ENCODE results near the gene BCO1. TPM values are rescaled to one million over a fixed set of nuclear protein-coding genes. Genes with fewer than 3 reads are reported as not detected.

BCO1 gene
- total RNA-seq, 2 experiments from 2014 or later: not detected

DNA sequence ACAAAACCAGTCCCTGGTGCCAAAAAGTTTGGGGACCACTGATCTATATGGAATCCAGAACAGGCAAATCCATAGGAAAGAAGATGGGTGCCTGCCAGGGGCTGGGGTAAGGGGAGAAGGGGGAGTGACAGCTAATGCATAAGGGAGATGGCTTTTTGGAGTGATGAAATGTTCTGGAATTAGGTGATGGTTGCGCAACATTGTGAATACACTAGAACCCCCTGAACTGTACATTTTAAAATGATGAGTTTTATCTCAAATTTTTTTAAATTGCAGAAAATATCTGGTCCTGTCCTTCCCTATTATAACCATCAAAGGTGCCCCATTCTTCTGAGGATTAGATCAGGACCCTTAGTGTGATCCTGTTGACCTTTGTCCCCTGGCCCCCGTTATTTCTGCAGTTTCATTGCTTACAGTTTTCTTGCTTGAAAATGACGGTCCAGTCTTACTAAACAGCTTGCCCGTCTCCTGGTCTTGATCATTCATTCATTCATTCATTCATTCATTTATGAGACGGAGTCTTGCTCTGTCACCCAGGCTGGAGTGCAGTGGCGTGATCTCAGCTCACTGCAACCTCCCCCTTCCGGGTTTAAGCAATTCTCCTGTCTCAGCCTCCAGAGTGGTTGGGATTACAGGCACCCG lies 4.6 kb downstream of the BCO1 start:
- Mint-ChIP-seq H3K4me1 (peaks cover 4% of the 10 kb centered on the region), H3K36me3 (ENCODE audit: low read depth) (no peaks in the 10 kb centered on the region), H3K9me3 (no peaks in the 10 kb centered on the region), H3K4me3 (no peak overlapping the region), H3K27ac (no peak overlapping the region), H3K27me3 (peaks cover 1% of the 10 kb centered on the region)
- no peak for DNase-seq
- ChIA-PET POLR2A (no interaction called here), CTCF (no interaction called here)

DNA sequence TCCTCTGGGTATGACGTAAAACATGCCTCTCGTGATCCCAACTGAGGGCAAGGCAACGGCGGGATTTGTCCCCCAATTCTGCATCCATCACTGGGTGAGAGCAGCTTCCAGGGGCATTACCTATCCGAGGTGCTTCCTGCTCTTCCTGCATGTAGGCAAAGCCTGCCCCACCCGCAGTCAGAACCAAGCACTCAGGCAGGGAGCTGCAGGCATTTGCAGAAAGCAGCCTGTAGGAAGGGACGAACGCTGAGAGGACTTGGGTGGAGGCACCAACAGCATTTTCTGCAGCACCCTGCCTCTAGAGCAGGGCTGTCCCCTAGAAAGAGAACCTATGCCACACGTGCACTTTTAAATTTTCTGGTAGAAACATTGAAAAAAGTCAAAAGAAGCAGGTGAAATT lies 5.5 kb downstream of the BCO1 start:
- no peak for DNase-seq
- Mint-ChIP-seq H3K4me3 (no peak overlapping the region), H3K9me3 (no peaks in the 10 kb centered on the region), H3K27me3 (peaks cover 1% of the 10 kb centered on the region), H3K4me1 (no peaks in the 10 kb centered on the region), H3K36me3 (ENCODE audit: low read depth) (no peaks in the 10 kb centered on the region), H3K27ac (no peak overlapping the region)
- ChIA-PET POLR2A (no interaction called here), CTCF (no interaction called here)

DNA sequence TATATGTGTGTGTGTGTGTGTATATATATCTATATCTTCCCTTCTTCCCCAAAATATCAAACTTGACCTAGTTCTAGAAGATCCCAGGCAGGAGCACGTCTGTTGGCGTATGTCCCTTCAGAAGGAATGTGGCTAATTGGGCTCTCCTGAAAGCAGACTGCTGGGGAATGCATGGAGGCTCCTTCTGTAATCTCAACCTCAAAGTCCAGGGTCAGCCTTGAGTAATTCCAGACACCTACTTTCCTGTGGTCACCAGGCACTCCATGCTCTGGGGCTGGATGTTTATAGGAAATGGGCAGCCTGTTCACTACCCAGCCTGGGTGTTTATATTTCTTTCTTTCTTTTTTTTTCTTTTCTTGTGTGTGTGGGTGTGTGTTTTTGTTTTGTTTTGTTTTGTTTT lies 13.4 kb downstream of the BCO1 start:
- H3K36me3 Mint-ChIP-seq (ENCODE audit: low read depth): no peaks in the 10 kb centered on the region
- CTCF ChIA-PET: no interaction called here
- H3K27me3 Mint-ChIP-seq: no peaks in the 10 kb centered on the region
- no peak for DNase-seq
- no peaks in the 10 kb centered on the region for H3K9me3 Mint-ChIP-seq
- no peak overlapping the region for H3K4me3 Mint-ChIP-seq
- no peaks in the 10 kb centered on the region for H3K4me1 Mint-ChIP-seq
- H3K27ac Mint-ChIP-seq: no peak overlapping the region
- POLR2A ChIA-PET: no interaction called here

DNA sequence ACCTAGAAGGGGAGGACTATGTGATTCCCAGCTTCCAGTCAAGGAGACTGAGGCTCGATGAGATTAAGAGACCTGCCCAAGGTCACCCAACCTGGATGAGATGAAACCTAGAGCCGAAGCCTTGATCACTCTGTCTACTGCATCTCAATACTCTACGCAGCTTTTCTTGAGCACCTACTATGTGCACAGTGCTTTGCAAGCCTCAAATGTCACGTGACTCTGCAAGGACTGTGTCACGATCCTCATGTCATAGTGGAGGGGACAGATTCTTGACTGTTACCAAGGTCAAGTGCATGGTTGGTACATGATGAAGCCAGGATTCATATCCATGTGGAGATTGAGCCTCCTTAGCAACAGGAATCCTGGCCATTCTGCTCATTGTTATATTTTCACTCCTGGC lies 14.7 kb downstream of the BCO1 start:
- H3K4me1 Mint-ChIP-seq: no peaks in the 10 kb centered on the region
- ChIA-PET POLR2A (no interaction called here), CTCF (no interaction called here)

DNA sequence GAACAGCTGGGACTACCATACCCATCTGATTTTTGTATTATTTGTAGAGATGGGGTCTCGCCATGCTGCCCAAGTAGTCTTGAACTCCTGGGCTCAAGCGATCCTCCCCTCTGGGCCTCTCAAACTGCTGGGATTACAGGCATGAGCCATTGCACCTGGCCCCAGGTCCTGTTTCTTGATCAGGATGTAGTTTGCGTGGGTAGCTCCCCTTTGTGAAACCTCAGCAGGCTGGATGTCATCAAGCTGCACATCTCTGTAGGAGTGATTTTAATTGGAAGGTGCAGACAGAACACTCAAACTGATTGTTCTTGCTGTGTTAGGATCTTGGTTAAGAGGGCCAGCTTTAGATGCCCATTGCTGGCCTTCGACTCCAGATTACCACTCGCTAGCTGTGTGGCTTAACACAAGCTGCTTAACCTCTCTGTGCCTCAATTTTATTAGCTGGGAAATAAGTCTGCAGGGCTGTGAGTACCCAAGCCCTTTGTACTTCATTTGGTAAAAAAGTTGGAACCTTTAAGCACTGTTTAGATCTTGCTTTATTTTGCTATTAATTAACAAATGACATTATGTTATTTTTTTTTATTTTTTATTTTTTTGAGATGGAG lies 16.5 kb downstream of the BCO1 start:
- H3K9me3 Mint-ChIP-seq: no peaks in the 10 kb centered on the region
- POLR2A ChIA-PET: no interaction called here
- no peak overlapping the region for H3K4me3 Mint-ChIP-seq
- H3K27ac Mint-ChIP-seq: no peak overlapping the region
- H3K36me3 Mint-ChIP-seq (ENCODE audit: low read depth): no peaks in the 10 kb centered on the region
- H3K4me1 Mint-ChIP-seq: no peaks in the 10 kb centered on the region
- CTCF ChIA-PET: no interaction called here
- DNase-seq: no peak
- H3K27me3 Mint-ChIP-seq: peaks cover 2% of the 10 kb centered on the region

More for the DNA sequence above, 14.7 kb downstream of the BCO1 start:
- H3K27me3 Mint-ChIP-seq: no peaks in the 10 kb centered on the region
- no peaks in the 10 kb centered on the region for H3K36me3 Mint-ChIP-seq (ENCODE audit: low read depth)
- DNase-seq: no peak
- H3K27ac Mint-ChIP-seq: no peak overlapping the region
- no peaks in the 10 kb centered on the region for H3K9me3 Mint-ChIP-seq
- no peak overlapping the region for H3K4me3 Mint-ChIP-seq

DNA sequence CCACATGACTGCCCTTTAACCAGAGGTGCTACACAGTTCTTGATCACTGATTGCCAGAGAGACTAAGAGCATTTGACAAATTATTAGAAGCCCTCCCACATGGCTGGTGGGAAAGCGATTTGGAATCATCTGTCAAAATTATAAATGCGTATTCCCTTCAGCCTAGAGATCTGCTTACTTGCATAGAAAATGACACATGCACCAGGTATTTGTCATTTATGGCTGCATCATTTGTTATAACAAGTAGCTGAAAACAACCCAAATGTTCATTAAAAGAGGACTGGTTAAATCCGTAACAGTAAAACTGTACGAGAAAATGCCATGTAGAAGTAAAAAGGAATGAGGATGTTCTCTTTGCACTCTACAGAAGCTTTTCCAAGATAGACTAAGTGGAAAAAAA lies 21.4 kb downstream of the BCO1 start:
- no peaks in the 10 kb centered on the region for H3K9me3 Mint-ChIP-seq
- no peak for DNase-seq
- H3K27ac Mint-ChIP-seq: no peak overlapping the region
- no peak overlapping the region for H3K4me3 Mint-ChIP-seq
- peaks cover 1% of the 10 kb centered on the region for H3K4me1 Mint-ChIP-seq
- ChIA-PET POLR2A (no interaction called here), CTCF (interaction anchor here (0.7 to 2.2 kb wide), 5 partner anchors 10 to 320 kb away, joined by 3 to 12 read pairs (median 5); no protein-coding TSS in a partner anchor)
- no peaks in the 10 kb centered on the region for H3K36me3 Mint-ChIP-seq (ENCODE audit: low read depth)
- peaks cover 7% of the 10 kb centered on the region for H3K27me3 Mint-ChIP-seq

DNA sequence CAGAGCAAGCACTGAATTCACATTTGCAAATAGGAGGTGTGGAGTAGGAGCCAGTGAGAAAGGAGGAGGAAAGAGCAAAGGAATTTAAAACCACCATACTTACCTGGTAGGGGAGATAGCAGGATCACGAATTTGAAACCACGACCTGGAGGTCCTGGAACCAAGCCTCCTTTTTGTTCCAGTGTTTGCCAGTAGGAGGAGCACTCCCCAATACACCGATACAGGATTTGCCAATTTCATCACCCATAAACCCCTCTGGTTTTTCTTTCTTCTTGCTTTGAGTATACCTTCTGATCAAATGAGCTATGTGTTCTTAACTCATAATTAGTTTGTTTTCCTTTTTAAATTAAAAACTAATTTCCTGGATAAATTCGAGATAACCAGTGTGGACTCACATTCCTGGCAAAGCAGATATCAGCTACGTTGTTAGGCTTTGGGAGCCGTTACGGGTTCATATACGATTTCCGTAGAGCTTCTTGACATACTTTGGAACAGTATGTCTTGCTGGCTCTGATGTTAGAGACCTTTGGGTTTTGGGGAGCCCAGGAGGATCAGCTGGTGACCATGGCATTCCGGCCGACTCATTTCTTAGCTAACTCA lies 22.7 kb downstream of the BCO1 start:
- Mint-ChIP-seq H3K4me1 (peaks cover 1% of the 10 kb centered on the region), H3K4me3 (no peak overlapping the region), H3K27ac (no peak overlapping the region), H3K9me3 (no peaks in the 10 kb centered on the region), H3K36me3 (ENCODE audit: low read depth) (no peaks in the 10 kb centered on the region), H3K27me3 (peaks cover 8% of the 10 kb centered on the region)
- ChIA-PET POLR2A (no interaction called here), CTCF (interaction anchor here (0.6 to 2.2 kb wide), 17 partner anchors 9 to 480 kb away, joined by 3 to 12 read pairs (median 4); partner anchors contain the start of gene GAN)
- DNase-seq: peak; percentile 17

DNA sequence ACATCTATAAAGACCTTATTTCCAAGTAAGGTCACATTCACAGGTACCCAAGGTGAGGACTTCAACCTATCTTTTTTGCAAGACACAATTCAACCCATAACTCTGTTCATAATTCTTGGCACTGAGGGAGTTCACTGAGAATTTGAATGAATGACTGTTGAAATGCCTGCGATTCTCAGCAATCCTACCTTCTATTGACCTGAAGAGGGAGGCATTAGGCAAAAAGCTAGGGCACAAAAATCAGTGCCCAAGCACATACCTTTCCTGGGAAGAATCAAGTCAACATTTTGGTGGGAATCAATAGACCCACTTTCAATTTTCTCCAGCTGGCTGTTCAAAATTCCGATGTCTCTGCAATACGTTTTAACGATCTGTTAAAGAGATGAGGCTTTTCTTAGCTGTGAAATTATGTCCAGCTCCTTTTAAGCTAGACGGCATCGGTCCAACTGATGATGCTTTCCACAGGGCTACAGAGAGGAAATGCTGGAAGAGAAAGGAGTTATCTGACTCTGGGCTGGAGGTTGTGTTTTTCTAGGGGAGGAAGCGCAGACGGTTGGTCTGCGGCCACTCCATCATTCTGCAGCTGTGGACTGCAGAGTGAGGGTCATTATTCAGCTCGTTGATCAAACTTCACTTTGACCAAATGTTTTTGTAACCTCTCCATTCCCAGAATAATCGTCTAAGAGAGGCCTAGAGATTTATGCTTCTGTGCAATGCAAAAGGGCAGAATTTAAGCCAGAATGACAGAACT lies 25.2 kb downstream of the BCO1 start:
- Mint-ChIP-seq H3K9me3 (no peaks in the 10 kb centered on the region), H3K27me3 (peaks cover 8% of the 10 kb centered on the region), H3K4me3 (no peak overlapping the region), H3K27ac (no peak overlapping the region), H3K36me3 (ENCODE audit: low read depth) (no peaks in the 10 kb centered on the region), H3K4me1 (peaks cover 5% of the 10 kb centered on the region)
- CTCF ChIA-PET: interaction anchor here (0.6 to 0.7 kb wide), 4 partner anchors 15 to 120 kb away, joined by 3 to 4 read pairs (median 3); no protein-coding TSS in a partner anchor
- no peak for DNase-seq
- POLR2A ChIA-PET: no interaction called here

DNA sequence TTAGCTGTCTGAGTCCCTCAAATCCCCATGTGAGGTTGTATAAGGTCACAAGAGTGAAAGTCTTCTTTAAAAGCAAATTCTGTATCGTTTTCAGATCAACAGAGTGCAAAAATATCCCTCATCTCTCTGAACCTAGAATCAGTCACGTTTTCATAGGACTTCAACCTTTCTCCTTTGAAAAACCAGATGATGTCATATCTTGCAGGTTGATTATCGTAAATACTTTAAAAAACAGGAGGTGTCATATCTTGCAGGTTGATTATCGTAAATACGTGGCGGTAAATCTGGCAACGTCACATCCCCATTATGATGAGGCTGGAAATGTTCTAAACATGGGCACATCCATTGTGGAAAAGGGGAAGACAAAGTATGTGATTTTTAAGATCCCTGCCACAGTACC lies 25.9 kb downstream of the BCO1 start:
- Mint-ChIP-seq H3K4me1 (peaks cover 5% of the 10 kb centered on the region), H3K4me3 (no peak overlapping the region), H3K36me3 (ENCODE audit: low read depth) (no peaks in the 10 kb centered on the region), H3K27ac (no peak overlapping the region), H3K27me3 (peaks cover 6% of the 10 kb centered on the region), H3K9me3 (no peaks in the 10 kb centered on the region)
- ChIA-PET POLR2A (no interaction called here), CTCF (interaction anchor here (0.6 kb wide), 1 partner anchor 120 kb away, joined by 3 read pairs; no protein-coding TSS in a partner anchor)
- DNase-seq: no peak

DNA sequence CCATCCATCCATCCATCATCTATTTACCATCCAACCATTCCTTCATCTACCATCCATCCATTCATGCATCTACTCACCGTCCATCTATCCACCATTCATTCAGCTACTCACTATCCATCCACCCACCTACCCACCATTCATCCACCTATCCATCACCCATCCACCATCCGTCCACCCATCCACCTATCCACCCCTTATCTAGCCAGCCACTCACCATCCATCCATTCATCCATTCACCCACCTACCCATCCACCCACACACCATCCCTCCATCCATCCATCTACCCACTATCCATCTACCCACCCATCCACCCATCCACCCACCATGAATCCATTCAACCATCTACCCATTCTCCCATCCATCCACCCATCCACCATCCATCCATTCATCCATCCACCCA lies 26.6 kb downstream of the BCO1 start:
- no peak for DNase-seq
- H3K27ac Mint-ChIP-seq: no peak overlapping the region
- peaks cover 5% of the 10 kb centered on the region for H3K4me1 Mint-ChIP-seq
- no peaks in the 10 kb centered on the region for H3K9me3 Mint-ChIP-seq
- H3K36me3 Mint-ChIP-seq (ENCODE audit: low read depth): no peaks in the 10 kb centered on the region
- no peak overlapping the region for H3K4me3 Mint-ChIP-seq
- peaks cover 6% of the 10 kb centered on the region for H3K27me3 Mint-ChIP-seq
- POLR2A ChIA-PET: no interaction called here
- CTCF ChIA-PET: no interaction called here

DNA sequence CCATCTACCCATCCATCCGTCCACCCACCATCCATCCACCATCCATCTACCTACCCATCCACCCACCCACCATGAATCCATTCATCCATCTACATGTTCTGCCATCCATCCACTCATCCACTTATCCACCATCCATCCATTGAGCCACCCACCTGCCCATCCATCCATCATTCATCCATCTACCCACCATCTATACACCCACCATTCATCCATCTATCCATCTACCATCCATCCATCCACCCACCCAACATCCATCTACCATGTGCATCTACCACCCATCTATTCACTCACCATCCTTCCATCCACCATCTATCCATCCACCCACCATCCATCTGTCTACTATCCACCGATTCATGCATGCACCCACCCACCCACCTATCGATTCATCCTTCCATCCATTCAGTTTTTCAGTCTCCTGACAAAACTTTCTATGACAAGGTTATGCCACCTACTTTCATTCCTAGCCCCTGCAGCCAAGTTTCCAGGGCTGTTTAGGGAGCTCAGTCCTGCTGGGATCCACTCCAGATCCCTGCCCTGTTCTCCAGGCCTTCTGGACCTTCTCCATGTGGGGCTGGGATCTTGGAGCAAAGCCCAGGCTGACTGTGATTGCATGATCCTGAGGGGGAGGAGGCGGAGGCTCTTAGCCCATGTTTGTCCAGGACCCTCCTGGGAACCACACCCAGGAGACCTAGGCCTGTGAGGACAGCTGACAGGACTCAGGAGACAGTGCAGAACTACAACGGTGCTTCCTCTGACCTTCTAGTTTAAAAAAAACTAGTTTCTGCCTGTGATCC lies 27.4 kb downstream of the BCO1 start:
- peaks cover 5% of the 10 kb centered on the region for H3K4me1 Mint-ChIP-seq

DNA sequence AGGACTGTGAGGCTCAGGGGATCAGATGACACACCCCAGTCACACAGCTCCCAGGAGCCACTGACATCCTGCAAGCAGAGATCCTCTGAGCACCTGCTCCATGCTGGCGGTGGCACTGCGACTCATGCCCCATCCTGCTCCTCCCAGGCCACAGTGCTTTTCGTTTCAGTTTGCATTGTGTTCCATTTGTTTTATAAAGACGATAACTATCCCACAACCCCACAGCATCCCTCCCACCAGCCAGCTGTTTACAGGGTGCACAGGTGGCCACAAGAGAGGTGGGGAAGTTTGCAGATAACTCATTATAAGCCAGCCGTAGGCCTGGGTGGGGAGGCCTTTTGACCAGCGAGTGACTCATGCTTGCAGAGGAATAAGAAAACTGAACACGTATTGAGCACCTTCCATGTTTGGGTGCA lies 28.2 kb downstream of the BCO1 start:
- H3K9me3 Mint-ChIP-seq: no peaks in the 10 kb centered on the region
- peaks cover 3% of the 10 kb centered on the region for H3K27me3 Mint-ChIP-seq
- CTCF ChIA-PET: no interaction called here
- no peak overlapping the region for H3K4me3 Mint-ChIP-seq
- no peaks in the 10 kb centered on the region for H3K36me3 Mint-ChIP-seq (ENCODE audit: low read depth)
- H3K27ac Mint-ChIP-seq: no peak overlapping the region
- H3K4me1 Mint-ChIP-seq: peaks cover 4% of the 10 kb centered on the region
- POLR2A ChIA-PET: interaction anchor here (1.1 kb wide), 1 partner anchor 48 kb away, joined by 3 read pairs; the partner anchor contains the start of gene GAN
- peak; percentile 17 for DNase-seq

More for the DNA sequence above, 27.4 kb downstream of the BCO1 start:
- ChIA-PET POLR2A (interaction anchor here (1.1 kb wide), 1 partner anchor 48 kb away, joined by 3 read pairs; the partner anchor contains the start of gene GAN), CTCF (interaction anchor here (1.0 kb wide), 1 partner anchor 739 kb away, joined by 3 read pairs; no protein-coding TSS in a partner anchor)
- H3K4me3 Mint-ChIP-seq: no peak overlapping the region
- H3K27ac Mint-ChIP-seq: no peak overlapping the region
- H3K9me3 Mint-ChIP-seq: no peaks in the 10 kb centered on the region
- H3K36me3 Mint-ChIP-seq (ENCODE audit: low read depth): no peaks in the 10 kb centered on the region
- no peak for DNase-seq
- peaks cover 5% of the 10 kb centered on the region for H3K27me3 Mint-ChIP-seq
